CD4-positive, alpha-beta T cell treated with Interleukin-6 at 100 ng/mL for 8 hours (primary cell): ENCODE measurements around the gene KCNQ1OT1.

Experiments
- DNase-seq: peaks from one replicate; pipeline ENCODE4 v3.0.0-alpha.2; 2020; ENCODE audit warnings: mixed read lengths, low spot score

Gene KCNQ1OT1

DNA sequence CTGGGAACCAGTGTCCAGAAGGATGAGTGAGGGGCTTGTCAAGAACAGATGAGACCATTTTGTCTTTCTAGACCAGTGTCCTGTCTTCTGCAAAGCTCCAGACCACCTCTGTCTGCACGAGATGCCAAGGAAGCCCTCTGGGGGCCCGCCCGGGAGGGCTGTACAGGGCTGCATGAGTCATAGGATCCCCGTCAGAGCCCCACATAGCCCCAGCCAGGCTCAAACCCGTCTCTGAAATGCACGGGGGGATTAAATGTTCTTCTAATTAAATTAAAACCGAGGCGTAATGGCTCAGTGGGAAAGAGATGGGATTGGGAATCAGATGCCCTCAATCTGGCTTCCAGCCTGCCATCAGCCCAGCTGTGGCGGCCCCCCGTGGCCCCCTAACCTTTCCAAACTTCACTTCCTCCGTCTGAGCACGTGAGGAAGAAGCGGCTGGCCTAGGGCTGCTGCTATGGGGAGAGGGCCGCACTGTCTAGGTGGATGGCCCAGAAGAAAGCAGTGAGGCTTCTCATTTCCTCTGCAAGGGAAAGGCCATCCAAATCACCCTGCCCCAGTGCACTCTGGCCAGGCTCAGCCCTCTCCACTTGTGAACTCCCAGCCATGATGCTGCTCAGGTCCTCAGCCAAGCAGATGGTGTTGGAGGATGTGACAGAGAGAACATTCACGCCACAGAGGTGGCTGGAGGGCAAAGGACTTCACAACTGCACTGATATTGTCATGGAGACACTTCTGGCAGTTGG, 32.8 kb downstream of the KCNQ1OT1 start:
- no peak for DNase-seq

DNA sequence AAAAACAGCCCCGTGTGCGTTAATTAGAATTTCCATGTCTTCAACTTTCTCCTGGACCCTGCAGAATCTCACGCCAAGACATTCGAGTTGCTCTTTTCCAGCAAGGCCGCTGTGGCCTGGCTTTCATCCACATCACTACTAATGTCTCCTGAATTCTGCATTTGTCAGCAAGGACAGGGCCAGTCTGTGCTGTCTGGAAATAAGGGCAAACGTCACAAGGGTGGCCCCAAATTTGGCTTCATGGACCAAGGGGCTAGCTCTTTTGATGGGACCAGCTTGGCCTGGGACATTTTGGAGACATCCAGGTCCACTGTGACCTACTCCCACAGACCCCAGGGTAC, 33.4 kb downstream of the KCNQ1OT1 start:
- no peak for DNase-seq

DNA sequence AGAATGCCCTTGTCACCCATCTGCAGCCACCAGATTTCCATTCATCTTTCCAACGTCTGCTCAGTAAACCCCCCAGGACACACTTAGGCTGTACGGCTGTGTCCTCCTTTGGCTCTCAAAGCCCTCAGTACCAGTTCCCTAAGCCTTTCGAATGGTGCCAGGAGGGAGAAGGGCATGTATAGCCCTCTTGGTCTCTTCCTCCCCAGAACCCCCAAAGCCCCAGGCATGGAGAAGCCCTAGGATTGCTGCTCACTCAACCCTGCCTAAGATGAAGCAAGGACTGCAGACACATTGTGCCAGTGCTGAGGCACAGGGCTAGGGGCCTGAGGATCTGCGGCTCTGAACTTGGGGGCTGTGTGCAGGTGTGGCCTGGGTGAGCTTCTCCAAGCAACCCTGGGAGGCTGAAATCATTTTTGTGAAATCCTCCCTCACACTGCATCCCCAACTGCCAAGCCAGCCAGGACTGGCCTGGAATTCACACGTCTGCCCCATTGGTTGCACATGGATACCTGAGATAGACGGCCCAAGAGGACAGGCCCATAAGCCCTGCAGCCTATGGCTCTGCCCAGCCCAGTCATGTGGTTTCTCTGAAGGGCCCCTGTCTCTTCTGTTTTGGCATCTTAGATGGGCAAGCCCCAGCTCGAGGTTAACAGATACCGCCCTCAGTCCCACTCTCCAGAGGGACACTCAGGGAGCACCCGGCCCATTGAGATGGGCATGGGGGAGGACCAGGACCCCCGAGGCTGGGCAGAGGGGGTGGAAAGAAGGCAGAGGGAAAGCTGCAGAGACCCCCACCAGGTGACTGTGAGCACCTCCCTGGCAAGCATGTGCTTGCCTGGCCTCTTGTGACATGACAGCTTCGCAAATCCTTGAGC, 34.0 kb downstream of the KCNQ1OT1 start:
- DNase-seq, result no peak

DNA sequence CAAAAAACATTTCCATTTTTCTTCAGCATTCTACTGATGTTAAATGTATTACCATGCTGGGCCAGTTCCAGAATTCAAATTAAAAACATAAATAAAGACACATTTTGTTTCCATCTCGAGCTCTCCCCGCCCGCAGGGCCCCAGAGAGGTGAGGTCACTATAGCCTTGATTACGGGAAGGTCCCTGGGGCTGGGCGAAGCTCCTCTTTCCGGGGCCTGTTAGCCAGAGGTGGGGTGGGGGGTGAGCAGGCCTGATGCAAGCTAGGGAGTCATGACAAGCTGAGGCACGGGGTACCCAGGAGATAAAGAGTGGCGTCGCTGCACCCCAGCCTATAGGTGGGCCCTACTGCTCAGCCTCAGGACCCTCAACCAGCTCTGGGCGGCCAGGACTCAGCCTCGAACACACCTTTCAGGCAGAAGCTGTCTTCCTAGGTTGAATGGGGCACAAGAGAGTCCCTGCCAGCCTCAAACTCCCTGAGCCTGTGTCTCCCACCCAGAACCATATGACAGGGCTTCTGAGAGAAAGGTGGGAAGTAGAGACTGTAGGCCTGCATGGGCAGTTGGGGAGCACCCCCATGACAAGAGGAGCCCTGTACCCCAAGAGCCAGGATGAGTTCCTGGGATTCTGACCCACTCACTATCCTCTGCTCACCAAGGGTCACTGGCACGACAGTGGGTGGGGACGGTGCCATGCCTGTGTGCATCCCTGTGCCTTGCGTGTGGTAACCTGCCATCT, 34.8 kb downstream of the KCNQ1OT1 start:
- DNase-seq, result no peak

DNA sequence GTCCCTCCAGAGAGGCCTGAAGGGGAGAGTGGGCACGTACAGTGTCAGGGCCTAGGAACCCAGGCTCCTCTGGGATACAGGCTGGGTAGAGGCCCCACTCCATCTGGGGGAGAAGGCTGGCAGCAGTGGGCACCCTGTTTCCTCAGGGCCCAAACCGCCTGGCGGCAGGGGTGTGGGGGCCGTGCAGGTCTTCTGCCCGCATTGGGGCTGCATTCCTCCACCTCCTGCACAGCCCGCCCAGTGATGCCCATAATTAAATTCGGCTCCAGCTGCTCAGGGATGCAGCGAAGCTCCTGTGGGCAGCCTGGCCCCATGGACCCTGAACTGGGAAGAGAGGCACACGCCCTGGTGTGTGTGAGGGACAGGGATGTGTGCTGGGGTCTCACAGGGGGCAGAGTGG, 35.4 kb downstream of the KCNQ1OT1 start:
- no peak for DNase-seq

DNA sequence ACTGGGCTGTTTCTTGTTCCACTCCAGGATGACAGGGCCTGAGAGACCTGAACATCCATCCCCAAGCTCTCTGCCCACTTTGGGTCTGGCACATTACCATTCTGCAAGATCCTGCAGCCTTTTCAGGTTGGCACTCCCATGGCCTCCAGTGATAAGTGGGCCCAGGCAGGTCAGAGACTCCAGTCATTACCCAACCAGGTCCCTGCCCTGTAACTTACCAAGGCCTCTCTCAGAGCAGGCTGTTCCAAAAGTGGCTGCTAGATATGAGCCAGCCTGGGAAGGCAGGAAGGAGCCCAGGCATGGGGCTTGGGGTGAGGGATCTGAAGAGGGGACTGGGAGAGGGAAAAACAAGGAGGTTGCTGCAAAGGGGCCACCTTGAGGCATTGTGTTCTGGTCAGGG, 35.9 kb downstream of the KCNQ1OT1 start:
- DNase-seq, result no peak

DNA sequence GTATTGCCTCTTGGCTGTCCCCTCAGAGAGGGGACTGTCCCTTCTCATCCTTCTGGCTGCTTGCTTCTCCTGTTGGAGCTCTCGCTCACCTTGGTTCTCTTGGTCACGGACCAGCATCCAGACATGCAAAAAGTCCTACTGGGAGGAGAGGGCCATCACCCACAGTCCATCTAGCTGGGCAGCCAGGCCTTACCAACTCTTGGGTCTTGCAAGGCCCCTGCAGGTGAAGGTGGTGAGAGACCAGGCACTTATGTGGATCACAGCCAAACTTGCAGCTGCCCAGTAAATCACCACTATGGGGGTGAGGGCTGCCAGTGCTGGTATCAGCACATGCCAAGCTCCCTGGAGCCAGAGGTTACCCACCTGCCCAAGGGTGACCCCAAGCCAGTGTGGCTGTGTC, 36.3 kb downstream of the KCNQ1OT1 start:
- no peak for DNase-seq

DNA sequence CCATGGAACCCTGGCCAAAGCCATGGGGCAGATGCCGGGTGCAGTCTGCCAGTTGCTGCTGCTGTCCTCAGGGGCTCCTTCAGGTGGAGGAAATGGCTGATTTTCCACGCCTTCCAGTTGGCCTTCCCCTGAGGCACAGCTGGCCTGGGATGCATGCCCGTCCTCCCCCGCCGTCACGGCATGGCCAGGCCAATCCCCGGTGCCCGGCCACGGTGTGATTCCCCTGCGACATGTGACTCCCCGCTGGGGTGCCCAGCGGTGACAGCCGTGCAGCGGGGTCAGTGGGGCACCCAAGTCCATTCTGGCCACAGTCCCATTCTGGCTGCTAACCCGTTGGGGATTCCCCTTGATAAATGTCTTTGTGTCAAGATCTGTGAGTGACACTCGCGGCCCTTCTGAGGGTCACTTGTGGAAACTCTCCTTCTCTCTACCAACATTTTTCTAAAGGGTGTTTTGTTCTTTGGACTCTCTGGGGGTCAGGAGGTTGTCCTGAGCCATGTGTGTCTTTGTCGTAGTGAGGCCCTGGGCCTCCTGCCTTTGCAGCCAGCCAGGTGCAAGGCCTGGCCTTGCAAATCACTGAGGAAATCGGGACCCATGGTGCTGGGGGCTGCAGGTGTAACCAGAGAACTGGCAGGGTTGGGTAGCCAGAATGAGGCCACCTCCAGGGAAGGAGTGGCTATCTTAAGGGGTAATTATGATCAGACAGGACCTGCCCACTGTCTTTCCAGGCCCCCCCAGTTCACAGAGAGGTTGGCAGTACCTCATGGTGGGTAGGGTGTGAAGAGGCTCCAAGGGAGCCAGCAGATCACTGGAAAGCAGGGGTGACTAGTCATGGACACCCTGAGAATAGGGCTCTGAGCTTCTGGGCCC, 37.1 kb downstream of the KCNQ1OT1 start:
- no peak for DNase-seq

DNA sequence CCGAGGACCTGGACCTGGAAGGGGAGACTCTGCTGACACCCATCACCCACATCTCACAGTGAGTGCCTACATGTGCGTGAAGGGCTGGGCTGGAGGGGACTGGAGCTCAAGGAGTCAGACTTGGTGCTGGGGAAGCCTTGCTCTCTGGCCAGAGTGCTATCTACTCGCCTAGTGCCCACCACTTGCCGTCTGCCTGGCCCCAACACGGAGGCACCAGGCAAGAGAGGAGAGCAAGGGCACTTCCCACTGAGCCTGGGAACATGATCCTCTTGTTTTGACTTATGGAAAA, 37.8 kb downstream of the KCNQ1OT1 start:
- DNase-seq, result no peak

DNA sequence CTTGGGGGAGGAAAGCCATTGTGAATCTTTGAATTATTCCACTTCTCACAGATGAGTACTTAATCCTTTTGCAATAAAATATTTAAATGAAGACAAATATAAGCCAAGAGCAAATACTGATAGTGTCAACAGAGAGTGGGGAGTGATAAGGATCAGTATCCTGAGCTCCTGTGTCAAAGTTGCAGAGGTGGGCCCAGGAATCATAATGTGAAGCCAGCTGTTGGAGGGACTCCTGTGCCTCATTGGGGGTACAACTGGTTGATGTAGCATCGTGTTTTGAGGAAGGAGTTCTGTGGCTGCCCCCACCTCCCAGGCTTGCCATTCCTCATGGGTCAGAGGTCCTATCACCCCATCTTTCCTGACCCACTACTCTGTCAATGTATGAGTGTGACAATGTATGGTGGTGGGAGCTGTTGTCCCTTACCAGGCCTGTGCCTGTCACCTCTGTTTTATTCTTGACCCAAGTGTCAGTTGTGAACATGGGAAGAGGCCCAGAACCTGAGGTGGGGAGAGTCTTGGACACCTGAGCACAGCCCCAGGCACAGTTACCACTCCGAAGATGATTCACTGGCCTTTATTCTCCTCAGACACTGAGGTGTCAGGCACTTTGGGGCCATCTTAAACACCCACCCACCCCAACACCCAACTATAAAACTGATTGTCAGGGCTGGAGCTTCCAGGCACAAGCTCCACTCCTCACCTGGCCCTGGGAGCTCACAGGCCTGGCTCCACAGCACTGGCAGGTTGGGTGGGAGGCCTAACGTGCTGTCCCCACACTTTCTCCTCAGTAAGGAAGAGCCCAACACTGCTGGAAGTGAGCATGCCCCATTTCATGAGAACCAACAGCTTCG, 38.4 kb downstream of the KCNQ1OT1 start:
- no peak for DNase-seq

DNA sequence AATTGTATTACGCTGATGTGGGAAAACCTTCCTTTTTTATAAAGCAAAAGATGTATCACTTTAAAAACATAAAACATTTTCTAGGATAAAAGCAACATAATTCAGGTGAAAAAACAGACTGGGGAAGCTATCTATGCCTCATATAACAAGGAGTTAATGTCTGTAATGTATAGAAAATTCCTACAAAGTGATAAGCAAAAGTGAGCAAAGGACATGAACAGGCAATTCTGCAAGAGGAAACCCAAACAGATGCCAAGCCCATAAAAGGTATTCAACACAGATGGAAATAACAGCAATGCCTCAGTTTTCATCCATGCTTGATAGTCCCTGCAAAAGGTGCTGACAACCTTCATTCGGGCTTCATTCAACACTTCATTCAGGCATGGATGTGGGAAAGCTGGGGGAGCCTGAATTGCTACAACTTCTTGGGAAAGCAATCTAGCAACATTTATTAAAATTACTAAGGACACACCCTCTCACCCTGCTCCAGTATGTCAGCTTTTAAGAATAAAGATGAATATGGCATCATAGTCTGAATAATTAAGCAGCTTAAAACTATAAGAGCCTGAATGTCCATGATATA, 39.3 kb downstream of the KCNQ1OT1 start:
- DNase-seq, result no peak

DNA sequence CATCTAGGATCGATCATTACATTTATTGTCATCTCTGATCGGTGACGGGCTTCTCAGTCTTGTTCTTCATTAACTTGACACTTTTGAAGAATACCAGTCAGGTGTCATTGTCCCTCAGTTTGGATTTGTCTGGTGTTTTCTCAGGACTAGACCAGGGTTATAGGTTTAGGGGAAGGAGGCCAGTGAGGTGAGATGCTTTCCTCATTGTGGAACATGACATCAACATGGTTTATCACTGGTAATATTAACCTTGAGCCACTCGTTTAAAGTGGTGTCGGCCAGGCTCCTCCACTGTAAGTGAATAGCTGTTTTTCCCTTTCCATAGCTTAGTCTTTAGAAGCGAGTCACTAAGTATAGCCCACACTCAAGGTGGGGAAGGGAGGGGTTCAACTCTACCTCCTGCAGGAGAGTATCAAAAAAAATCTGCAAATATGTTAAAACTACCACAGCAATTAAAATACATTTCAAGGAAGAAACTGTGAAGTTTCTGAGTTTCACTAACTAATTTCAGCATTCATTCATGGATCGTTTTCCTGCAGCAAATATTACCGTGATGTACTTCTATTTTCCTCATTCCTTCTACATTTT, 42.0 kb downstream of the KCNQ1OT1 start:
- no peak for DNase-seq

DNA sequence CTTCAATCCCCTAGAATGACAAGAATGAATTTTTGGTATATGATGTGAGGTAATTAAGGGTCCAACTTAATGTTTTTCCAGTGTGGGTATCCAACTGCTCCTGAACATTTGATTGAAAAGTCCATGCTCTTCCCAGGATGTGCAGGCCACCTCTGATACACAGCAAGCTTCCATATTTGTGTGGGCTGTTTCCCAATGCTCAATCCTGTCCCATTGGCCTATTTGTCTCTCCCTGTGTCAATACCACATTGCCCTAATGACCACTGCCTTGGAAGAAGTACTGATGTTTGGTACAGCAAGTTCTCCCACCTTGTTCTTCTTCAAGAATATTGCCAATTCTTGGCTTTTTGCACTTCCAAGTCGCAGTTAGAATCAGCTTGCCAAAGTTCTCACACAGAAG, 42.9 kb downstream of the KCNQ1OT1 start:
- DNase-seq, result no peak

DNA sequence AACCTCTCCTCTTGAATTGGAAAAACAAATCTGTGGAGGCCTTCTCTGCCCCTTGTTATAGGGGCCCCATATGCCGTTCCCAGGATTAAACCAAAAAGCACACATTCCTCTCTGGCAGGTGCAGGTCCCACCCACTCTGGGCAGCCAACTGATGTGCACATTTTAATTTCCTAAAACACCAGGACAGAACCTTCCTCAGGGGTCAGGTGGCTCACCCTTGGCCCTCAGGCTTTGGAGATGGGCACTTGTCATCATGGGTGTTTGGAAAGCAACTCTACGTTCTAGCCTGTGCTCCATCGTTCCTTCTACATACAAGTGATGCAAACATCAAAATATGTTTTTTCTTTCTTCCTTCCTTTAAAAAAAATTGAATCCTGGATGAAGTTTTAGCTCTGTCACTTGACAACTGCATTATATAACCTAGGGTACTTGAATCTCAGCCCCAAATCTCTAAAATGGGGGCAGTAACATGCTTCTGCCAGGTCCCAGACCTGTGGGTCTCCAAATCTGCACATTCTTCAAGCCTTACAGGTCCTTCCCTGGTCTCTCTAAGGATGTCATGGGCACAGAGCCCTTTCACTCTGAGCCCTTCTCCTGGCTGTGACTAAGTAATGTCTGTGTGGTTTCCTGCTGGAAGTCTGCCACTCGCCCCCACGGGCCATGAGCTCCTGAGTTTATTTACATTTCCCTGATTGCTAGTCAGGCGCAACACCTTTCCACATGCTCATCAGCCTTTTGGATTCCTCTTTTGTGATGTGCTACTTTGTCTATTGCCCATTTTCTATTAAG, 43.8 kb downstream of the KCNQ1OT1 start:
- no peak for DNase-seq

DNA sequence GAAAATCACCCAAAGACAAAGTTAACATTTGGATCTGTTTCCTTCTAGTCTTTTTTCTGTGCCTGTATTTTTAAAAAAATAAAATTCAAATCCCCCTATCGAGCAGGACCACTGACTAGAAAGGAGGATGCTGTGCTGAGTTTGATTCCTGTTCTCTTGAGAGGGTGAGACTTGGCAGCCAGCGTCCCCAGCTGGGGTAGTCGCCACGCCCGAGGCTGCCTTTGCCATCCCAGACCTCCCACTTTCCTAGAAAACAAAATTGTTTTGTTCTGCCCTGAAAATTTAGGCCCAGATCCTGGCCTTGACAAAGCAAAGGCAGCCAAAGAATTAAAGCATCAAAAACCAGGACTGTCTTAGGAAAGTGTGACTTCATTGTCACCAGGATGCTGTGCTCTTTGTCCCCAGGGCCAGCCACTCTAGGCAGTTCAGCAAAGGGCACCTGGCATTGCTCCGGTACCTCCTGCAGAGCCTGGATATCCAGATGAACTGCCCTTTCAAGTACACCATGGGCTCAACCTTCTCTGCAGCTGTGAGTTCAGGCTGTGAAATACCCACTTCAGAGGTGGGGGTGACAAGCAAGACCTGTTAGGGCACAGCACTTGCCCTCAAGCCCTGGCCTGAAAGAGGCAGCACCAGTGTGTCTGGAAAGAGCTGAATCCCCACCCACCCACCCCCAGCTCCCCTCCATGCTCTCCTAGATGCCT, 44.6 kb downstream of the KCNQ1OT1 start:
- no peak for DNase-seq

DNA sequence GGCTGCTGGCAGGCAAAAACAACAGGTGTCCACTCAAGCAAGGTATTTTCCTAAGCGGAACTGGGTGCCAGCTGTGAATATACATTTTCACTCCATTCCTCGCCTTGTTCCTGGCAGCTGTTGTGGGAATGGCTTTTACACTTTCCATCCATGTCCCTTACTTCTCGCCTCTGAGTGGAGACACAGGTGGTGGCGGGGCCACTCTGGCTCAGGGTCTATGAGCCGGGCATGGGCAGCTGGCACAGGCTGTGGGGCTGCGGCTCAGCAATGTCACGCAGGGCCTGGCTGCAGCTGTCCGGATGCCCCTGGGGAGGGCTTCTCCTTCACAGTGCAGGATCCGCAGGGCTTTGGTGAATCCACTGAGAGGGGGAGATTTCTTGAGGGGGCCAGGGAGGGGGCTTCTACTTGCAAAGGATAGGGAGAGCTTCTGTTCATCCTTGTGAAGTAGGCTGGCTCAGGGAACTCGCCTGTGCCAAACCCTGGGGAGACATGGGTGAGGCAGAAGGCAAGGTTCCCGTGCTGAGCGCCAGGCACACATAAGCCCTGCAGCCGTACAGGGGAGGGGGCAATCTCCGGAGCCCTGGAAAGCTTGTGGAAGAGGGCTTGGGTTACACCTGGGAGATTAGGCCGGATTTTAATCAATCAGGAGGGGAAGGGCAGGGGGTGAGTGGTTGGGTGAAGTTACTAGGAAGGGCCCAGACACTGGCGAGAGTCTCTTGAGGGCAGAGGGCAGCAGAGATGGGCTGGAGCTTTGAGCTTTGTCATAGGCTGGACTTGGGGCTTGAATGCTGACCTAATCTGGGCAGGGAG, 45.7 kb downstream of the KCNQ1OT1 start:
- DNase-seq, result no peak

DNA sequence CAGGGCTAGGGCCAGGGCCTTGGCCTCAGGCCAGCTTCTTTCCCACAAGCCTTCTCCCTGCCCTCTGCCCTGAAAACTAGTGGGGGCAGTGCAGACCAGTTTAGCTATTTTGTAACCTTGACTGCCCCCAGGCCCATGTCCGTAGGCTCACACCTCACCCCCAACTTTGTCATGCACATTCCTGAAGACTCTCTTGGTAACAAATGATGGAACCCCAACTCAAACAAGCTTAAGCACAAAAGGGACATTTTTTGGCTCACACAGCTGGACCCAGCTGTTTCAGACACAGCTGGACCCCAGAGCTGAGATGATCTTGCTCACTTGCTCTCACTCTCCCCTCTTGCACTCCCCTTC, 46.6 kb downstream of the KCNQ1OT1 start:
- no peak for DNase-seq
